A549 (cell line): ENCODE results near the gene LIN9.

Source experiments
- BCL3 ChIP-seq: fragments of >200 bp; sonication (Bioruptor Twin); formaldehyde crosslinking; IDR thresholded peaks from 3 replicates; pipeline ENCODE4 v1.6.1; 2016
- BHLHE40 ChIP-seq: IDR thresholded peaks from 2 replicates; pipeline ENCODE4 v1.6.1; 2012; ENCODE audit warnings: low read depth, low read length, inconsistent platforms
- CBX2 ChIP-seq: fragments of 200-600 bp; sonication (generic); IDR thresholded peaks from 2 replicates; pipeline ENCODE4 v1.6.1; 2016; ENCODE audit warnings: low read depth, mild to moderate bottlenecking, borderline replicate concordance
- CEBPB ChIP-seq, 2 experiments: fragments of >200 bp in 1 of 2; sonication (Bioruptor Twin) in 1 of 2; formaldehyde crosslinking in 1 of 2; IDR thresholded peaks; 2 replicates each; pipeline ENCODE4 v1.6.1; 2012 to 2016
- CHD2 ChIP-seq: fragments of 150-350 bp; IDR thresholded peaks from 2 replicates; pipeline ENCODE4 v1.6.1; 2014; ENCODE audit warnings: low read length; ENCODE audit not compliant: partially characterized antibody
- CTCF ChIP-seq: fragments of >200 bp; sonication (Bioruptor Twin); formaldehyde crosslinking; IDR thresholded peaks from 3 replicates; pipeline ENCODE4 v1.5.1; 2016
- EP300 ChIP-seq, 2 experiments: fragments of >200 bp; sonication (Bioruptor Twin); formaldehyde crosslinking; IDR thresholded peaks; 2 replicates in 1 of 2; 3 replicates in 1 of 2; pipeline ENCODE4 v1.6.1; 2016 to 2017
- JUN ChIP-seq, 2 experiments: fragments of >200 bp; sonication (Bioruptor Twin); formaldehyde crosslinking; IDR thresholded peaks; 2 replicates in 1 of 2; 3 replicates in 1 of 2; pipeline ENCODE4 v1.6.1; 2016 to 2017
- POLR2A ChIP-seq: IDR thresholded peaks from 2 replicates; pipeline ENCODE4 v1.6.1; 2012; ENCODE audit warnings: mild to moderate bottlenecking, low read length
- RCOR1 ChIP-seq: fragments of 150-350 bp; IDR thresholded peaks from 2 replicates; pipeline ENCODE4 v1.6.1; 2014; ENCODE audit warnings: antibody characterized with exemption, low read length, low read depth
- RFX5 ChIP-seq: fragments of 450-650 bp; IDR thresholded peaks from 2 replicates; pipeline ENCODE4 v1.7.1; 2014; ENCODE audit warnings: antibody characterized with exemption, mild to moderate bottlenecking, moderate library complexity
- RNF2 ChIP-seq: fragments of 200-600 bp; sonication (generic); IDR thresholded peaks from 2 replicates; pipeline ENCODE4 v1.6.1; 2016; ENCODE audit warnings: low read depth, mild to moderate bottlenecking, antibody characterized with exemption, moderate library complexity, borderline replicate concordance

- TF ChIP-seq CTCF, result no peak
- TF ChIP-seq POLR2A, result no peak
- no peak for TF ChIP-seq JUN (IDR thresholded peaks at IDR 0.05)
- TF ChIP-seq CBX2, result no peak
- TF ChIP-seq BHLHE40, result no peak
- no peak for TF ChIP-seq RFX5
- no peak for TF ChIP-seq RCOR1
- no peak for TF ChIP-seq EP300 (IDR thresholded peaks at IDR 0.05)
- no peak for TF ChIP-seq RNF2
- TF ChIP-seq BCL3, result no peak
- TF ChIP-seq CEBPB (IDR thresholded peaks at IDR 0.05), result no peak
- TF ChIP-seq CHD2, result no peak
Observed at GRCh38 chr1:226195144-226195543, 113.8 kb downstream of the LIN9 start.
